Stimulated activated CD4-positive, alpha-beta T cell treated with anti-CD3 and anti-CD28 coated beads, Interleukin-12 subunit alpha, Interleukin-12 subunit beta, amount 100 ng/mL, for 48 hours (primary cell): ENCODE data around the gene EFCAB12.
"Not testable (repeated sequence)": the region's sequence is repeated elsewhere in the genome, so short reads cannot be mapped to it uniquely, and the experiment has no call there.

Source experiments
- DNase-seq, 3 donors: peaks; one replicate each; pipeline ENCODE4 v3.0.0-alpha.2; 2020; ENCODE audit warnings: low read depth in 2 of 3, low spot score in 1 of 3

The EFCAB12 gene

DNA sequence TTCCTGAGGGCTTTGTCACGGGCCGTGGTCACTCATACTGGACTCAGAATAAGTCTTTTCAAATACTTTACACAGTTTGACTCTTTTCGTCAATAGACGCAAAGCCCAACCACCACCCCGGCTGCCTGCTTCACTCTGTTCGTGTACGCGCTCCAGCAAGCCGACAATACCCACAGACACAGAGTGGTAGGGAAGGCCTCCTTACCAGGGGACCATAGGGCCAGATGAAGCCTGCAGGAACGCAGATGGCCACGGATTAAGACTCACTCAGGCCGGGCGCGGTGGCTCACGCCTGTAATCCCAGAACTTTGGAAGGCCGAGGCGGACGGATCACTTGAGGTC is 29.7 kb downstream of the EFCAB12 start:
- peak in 1 of 3 donors; percentile 5 for DNase-seq

DNA sequence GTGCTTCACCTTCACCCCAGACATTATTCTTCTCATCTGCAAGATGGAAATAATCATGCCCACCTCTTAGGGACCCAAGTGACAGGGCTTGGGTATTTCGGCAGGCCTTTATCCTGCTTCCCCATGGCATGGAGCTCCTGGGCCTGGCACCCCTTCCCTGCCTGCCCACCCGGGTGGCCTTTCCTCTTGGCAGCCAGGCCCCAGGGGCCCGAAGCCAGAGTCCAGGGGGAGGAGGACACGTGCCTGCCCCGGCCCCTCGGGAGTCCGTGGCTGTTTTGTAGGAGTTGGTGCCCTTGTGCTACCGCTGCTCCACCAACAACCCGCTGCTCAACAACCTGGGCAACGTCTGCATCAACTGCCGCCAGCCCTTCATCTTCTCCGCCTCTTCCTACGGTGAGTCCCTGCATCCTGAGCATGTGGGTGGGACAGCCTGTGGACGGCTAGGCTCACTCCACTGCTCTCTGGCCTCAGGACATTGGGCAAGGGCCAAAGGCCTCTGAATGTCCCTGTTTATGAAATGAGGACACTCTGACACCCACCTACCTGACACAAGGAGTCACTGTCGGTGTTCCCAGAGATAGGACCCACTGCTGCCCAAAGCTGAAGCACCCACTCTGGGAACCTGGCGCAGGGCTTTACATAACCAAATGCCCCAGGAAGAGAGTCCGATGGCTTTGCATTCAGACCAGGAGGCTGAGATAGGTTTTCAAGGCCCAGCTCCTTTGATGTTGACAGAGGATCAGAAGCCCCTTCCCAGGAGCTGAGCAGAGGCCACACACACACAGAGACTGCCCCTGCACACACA is 34.5 kb downstream of the EFCAB12 start:
- not testable (repeated sequence) for DNase-seq

DNA sequence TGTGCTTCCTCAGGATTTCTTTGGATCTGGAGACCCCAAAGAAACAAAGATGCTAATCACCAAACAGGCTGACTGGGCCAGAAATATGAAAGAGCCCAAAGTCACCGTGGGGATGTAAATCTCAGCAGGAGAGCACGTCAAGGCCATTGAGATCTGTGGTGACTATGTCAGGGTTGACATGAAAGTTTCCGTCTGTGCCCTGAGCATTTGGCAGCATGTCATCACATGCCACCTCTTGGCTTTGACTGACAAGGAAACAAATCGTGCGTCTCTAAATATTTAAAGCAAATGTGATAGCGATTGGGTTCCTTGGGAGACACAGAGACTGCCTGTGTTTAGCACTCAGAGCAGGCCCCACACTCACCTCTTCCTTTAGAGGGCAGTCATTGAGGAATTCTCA is 35.2 kb downstream of the EFCAB12 start:
- no peak for DNase-seq

DNA sequence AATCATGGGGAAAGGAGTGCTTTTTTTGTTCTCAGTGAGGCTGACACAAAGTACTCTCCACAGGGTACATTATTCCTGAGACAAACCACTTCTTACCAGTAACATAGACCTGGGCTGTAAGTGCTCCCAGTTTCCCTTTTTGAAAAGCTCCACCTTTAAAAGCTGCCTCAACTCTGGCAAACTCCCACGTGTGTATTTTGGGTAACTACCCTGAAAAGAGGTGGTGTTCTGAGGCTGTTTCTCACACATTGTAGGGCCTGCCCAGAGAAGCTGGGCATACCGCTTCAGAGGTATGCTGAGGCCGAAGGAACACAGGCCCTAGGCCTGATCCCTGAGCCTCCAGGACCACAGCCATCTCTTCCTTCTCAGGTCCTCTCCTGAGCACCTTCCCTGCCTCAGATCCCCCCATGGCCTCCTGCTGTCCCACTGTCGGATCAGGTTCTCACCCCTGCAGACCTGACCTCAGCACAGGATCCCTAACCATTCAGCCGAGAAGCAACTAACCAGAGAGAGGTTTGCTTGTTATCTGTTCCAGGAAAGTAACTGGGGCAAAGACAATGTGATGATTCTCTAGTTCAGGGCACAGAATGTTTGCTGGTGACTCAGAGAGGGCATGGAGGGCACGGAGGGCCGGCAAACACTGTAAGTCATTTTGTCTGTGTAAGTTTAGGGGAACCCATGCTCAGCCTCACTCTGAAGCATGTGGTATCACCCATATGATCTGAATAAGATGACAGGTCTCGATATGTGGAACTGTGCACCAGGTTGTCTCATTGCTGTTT is 36.1 kb downstream of the EFCAB12 start:
- DNase-seq = not testable (repeated sequence)

DNA sequence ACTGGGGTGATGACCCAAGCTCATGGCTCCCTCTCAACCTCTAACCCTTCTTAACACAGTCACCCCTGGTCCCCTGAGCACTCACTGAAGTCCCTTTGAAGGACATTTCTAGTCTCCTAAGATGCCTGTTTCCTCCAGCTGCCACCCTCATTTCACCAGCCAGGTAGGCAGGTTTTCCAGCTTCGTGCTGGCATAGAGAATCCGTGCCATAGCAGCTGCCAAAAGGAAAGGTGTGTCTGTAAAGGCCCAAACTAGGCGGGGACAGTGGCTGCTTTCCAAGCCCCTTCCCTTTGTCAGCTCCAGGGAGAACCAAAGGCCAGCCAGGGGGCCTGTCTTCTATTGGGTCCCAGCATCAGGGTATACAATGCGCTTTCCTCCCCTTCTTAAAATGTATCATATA is 36.9 kb downstream of the EFCAB12 start:
- DNase-seq = not testable (repeated sequence)

DNA sequence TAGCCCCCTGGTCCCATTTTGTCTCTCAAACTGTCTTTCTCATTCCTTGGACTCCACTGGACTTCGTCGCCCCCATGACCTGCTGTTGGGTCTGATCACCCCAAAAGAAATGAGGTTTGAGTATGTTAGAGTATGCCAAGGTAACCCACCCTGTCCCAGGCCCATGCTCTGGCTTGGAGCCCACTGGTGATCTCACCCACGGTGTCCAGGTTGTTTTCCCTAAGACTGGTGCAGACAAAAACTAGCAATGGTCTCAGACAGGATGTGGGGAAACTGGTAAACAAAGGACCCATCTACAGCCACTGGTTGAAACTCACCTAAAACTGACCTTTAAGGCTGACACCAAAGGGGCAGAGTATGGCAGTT is 38.9 kb downstream of the EFCAB12 start:
- DNase-seq = no peak

DNA sequence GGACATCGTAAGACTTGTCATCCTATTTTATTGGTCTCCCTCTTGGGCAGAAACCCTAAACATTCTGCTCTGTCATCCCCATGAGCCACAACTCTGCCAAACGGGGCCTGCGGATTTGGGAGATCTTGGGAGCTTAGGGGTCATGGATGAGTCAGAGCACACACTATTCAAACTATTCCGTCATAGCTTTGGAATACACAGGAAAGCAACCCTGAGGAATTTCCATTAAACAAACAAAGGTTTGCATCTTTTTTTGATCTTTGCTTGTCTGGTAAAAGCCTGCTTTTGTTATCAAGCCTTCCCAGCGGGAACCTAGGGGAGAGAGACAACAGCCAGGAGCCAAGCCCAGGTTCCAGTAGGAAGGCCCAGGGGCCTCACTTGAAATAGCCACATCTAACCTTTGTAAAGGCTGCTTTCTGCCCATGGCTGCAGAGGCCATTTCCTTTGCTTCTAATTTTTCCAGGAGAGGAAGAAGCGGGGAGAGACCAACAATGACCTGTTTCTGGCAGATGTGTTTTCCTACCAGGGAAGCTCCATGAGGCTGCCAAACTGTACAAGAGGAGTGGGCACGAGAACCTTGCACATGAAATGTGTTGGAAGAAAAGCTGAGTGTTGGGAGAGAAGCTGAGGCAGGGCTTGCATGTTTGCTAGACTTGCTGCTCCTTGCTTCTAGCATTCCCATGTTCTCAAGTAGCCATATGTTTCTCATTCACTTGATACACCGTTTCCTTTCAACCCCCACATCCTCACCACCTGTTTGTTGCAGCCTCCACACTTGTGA is 39.5 kb downstream of the EFCAB12 start:
- not testable (repeated sequence) for DNase-seq

DNA sequence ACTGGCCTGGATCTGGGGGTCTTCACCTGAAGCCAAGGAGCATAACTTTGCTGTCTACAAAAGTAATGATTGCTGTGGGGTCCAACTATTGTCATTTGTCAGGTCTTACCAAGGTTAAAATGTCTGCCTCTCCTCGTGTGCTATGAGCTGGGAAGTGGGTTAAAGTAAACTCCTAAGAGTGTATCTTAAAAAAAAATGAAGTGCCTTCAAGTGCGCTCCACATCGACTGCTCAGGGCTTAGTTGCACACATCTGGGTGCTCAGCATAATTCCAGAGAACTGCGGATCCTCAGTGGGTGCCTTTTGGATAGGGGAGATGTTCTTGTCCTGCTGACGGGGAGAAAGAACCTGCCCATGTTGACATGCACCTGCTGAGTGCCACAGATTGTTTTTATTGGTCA is 40.9 kb downstream of the EFCAB12 start:
- DNase-seq = no peak

DNA sequence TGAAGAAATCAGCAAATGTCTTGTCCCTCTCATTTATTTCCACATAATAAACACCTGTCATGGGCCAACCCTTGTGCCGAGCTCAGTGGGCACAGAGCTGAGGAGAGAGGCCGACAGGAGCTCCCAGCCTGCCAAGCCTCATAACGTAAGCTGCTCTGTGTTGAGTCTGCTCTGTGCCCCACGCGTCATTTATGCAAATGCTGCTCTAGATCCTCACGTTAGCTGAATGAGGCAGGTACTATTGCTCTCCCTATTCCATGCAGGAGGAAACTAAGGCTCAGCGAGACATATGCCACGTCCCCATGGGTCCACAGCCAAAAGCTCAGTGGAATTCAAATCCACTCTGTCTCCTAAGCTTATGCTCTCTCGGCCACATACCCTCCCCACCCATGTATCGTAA is 41.5 kb downstream of the EFCAB12 start:
- no peak for DNase-seq

DNA sequence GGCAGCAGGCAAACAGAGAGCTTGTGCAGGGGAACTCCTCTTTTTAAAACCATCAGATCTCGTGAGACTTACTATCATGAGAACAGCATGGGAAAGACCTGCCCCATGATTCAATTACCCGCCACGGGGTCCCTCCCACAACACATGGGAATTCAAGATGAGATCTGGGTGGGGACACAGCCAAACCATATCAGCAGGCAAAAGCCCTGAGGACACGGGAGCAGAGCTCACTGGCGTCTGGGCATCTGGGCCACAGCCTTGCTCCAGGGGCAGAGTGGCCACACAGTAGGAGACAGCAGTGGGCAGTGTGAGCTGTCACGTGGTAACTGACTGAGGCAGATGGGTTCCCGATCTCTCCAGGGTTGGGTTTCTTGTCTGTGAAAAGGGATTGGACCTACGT is 42.9 kb downstream of the EFCAB12 start:
- not testable (repeated sequence) for DNase-seq

DNA sequence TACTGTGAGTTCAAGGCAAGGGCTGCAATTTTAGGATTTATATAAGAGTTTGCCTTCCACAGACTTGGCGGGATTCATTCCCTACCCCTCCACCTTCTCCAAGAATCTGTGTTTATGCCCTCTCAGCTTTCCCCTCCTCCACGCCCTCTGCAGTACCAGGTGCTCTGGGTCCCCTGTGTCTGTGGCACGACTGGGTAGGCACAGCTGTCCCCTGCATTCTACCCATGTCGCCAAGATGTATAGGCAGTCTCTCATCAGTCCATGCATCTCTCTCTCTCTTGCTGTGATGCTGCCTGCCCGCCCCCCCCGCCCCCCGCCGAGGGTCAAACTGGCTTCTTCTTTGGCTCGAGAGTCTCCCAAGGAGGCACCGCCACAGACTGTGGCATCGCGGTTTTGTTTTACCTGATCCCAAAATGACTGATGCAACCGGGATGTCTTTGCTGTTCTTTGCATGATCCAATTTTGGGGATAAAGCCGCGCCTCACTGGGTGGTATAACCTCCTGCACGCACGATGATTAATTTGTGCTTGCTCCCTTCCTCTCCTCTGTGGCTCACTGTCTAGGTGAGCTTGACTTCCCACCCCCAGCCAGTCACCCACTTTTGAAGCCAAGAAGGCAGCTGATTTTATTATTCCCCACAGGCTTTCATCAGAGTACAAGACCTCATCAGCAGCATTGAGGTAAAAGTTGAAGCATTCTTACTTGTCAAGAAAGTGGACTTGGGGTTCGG is 43.7 kb downstream of the EFCAB12 start:
- no peak for DNase-seq

DNA sequence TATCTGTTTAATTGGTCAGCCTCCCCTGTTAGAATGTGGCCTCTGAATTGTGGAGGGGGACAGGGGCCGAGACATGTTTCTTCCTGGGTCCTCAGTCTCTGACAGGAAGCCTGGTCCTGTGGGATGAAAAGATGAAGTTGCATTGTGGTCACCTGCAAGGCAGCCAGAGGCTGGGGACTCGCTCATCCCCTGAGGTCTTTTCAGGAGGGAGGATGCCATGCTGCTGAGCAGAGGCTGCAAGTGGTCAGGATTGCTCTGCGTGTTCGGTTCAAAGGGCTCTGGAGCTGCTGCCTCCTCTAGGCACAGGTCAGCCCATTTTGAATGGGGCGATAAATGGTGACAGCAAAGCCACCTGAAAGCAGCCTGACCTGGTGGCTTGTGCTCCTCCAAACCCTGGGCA is 44.3 kb downstream of the EFCAB12 start:
- DNase-seq = not testable (repeated sequence)

DNA sequence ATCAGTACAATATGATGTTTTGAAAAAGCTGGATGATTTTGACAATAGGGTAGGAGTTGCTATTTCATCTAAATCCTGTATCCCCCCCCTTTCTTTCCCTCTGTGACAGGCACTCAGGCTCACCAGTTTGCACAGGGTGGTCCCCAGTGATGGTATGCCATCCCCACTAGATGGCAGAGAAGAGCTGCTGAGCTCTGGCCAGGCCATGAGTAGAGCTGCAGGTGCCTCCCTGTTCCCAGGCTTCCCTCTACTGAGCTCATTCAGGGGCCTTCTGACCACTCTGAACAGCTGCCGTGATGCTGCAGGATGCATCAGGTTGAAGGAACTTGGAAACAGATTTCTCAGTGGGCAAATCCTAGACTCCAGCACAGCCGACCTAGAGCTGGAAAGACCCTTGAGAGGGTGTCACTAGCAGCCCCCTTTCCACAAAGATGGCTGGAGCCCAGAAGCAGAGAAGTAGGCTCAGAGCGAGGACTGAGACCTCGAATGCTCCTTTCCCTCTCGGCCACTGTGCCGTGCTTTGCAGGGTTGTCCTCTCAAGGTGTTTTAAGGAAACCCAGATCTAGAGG is 45.1 kb downstream of the EFCAB12 start:
- peak; percentile 14 to 33 (median 18) for DNase-seq

DNA sequence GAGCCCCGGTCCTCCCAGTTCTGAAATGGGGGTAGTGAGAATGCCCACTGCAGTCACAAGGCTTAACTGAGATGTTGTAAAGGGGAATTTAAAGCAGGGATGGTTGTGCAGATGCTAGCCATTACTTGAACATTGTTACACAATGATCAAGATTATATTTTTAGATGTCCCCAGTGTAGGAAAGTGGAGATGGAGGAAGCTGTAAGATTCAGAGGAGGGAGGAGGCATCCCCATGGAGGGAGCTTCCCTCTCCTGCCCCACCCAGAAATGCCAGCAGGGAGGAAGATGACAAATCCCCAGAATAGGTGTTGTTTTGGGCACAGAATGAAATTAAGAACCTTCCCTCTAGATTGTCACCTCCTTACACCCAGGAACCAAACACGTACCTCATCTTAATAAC is 46.1 kb downstream of the EFCAB12 start:
- no peak for DNase-seq

DNA sequence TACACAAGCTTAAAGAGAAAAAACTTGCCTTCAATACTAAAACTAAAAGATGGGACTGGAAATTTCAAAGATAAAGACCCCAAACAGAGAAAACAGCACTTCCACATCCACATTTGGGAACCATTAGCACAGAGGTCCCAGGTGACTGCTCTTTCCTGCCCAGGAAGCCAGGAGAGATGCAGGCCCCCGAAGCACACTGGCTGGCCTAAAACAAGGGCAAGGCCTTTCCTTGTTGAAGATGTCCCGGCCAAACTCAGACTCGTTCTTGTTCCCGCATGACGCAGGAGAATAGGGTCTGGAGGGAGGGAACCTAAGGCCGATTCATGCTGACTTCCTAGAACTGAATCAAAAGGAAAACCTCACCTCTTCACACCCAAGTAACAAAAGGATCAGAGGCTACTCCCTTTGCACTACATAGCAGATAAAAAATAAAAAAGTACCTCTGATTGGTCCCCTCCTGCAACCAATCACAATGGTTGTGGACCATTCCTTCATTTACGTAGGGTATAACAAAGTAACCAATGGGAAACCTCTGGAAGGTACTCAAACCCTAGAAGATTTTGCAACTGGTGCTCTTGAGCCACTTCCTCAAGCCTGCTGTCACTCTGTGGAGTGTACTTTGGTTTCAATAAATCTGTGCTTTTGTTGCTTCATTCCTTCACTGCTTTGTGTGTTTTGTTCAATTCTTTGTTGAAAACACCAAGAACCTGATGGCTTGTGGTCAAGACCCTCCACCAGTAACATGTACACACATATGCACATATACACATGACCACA is 48.7 kb downstream of the EFCAB12 start:
- no peak for DNase-seq

DNA sequence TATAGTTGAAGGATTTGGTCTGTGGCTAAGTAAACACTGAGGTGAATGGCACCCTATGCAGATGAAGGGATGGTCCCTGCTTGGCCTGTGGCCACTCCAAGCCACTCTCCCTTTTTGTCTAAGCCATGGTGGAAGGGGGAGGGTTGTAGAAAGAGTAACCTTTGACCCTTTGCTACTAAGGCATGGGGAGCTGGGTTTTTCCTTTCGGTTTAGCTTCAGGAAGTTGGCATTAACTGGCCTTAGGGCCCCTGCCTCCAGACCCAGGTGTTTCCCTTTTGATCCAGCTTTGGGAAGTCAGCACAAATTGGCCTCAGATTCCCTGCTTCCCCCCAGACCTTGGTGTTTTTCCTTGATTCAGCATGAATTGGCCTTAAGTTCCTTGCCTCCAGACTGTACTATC is 49.5 kb downstream of the EFCAB12 start:
- no peak for DNase-seq

DNA sequence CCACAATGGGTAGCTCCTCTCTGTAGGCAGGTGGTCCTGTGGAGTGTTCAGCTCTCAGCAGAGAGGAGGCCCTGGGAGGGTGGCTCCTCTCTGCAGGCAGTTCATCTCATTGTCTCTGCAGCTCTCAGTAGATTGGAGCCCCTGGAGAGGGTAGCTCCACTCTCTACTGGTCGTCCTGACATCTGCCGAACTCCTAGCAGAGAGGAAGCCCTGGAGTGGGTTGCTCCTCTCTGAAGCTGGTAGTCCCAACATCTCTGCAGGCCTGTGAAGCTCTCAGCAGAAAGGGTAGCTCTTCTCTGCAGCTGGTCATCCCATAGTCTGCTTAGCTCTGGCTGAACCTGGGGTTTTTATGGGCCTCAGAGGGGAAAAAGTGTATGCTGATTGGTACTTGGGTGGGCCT is 50.8 kb downstream of the EFCAB12 start:
- DNase-seq = no peak

DNA sequence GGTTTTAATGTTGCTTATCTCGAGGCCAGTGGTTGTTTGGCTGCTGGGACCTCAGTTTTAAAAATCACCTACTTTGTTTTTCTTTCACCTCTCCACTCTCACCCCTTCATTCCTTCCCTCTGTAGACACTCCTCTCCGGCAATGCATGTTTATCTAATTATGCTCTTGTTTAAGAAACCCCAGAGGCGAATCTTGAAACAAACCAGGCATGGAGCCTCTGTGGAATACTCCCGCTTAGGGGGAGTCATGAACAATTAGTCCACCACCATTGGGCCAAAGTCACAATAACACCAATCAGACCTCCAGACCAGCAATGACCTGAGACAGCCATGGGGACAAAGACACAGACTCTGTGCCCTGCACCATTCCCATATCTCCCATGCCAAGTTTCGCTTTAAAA is 53.3 kb downstream of the EFCAB12 start:
- DNase-seq = no peak

DNA sequence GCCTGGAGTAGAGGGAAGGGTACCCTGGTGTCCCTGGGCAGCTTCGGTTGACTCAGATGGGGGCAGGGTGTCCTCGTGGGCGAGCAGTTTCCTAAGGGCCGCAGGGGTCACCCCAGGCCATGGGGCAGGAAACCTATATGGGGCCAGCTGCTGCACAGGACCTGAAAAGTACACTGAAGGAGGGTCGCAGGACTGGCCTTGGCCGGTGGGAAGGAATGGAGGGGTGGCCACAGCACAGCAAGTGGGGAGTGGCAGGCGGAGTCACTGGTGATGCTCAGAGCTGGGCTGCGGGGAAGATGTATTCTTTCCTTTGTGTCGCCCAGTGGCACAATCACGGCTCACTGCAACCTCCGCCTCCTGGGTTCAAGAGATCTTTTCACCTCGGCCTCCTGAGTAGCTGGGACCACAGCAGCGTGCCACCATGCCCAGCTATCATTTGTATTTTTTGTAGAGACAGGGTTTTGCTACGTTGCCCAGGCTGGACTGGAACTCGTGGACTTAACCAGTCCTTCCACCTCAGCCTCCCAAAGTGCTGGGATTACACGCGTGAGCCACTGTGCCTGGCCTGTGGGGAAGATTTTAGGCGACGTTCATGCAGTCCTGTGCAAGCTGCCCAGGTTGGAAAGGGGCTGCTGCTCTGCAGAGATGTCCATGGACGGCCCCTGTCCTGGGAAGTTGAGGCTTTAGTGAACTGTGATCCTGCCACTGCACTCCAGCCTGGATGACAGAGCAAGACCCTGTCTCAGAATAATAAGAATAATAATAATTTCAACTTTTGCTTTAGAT is 57.2 kb downstream of the EFCAB12 start:
- DNase-seq = no peak
